Cerebellar nuclear complex (tissue), 1 donor: ENCODE results near the gene SKIDA1.

Source experiments
- DNase-seq, 2 experiments: peaks; one replicate each; lab custom pipeline; 2025; lab: John Stamatoyannopoulos, UW

The SKIDA1 gene

GRCh38 chr10:21529032-21529910 is 3.8 kb upstream of the SKIDA1 start:
- no peak for DNase-seq

- no peak for DNase-seq
These were observed 3.0 kb upstream of the SKIDA1 start for GRCh38 chr10:21528236-21529031.

- DNase-seq: no peak
These were observed 2.2 kb upstream of the SKIDA1 start for GRCh38 chr10:21527598-21528235.

GRCh38 chr10:21526860-21527597 is 1.5 kb upstream of the SKIDA1 start:
- DNase-seq: no peak

- DNase-seq: no peak
These were observed 842 bp upstream of the SKIDA1 start for GRCh38 chr10:21526188-21526859.

- DNase-seq: no peak
These were observed 736 bp downstream of the SKIDA1 start for GRCh38 chr10:21524526-21525366.

GRCh38 chr10:21524131-21524525 is 1.4 kb downstream of the SKIDA1 start:
- no peak for DNase-seq

- no peak for DNase-seq
These were observed 1.9 kb downstream of the SKIDA1 start for GRCh38 chr10:21523557-21524008.

- no peak for DNase-seq
These were observed 2.7 kb downstream of the SKIDA1 start for GRCh38 chr10:21522631-21523406.

GRCh38 chr10:21521751-21522533 is 3.5 kb downstream of the SKIDA1 start:
- no peak for DNase-seq

- no peak for DNase-seq
These were observed 4.5 kb downstream of the SKIDA1 start for GRCh38 chr10:21520949-21521348.

GRCh38 chr10:21520509-21520908 is 5.0 kb downstream of the SKIDA1 start:
- no peak for DNase-seq

- no peak for DNase-seq
These were observed 5.5 kb downstream of the SKIDA1 start for GRCh38 chr10:21519941-21520436.

GRCh38 chr10:21519397-21519933 is 6.0 kb downstream of the SKIDA1 start:
- DNase-seq: no peak

GRCh38 chr10:21518641-21519396 is 6.7 kb downstream of the SKIDA1 start:
- DNase-seq: no peak

GRCh38 chr10:21518149-21518640 is 7.3 kb downstream of the SKIDA1 start:
- DNase-seq: no peak
